SH-SY5Y (cell line): ENCODE results near the gene DNA2.

Source experiments
- GATA2 ChIP-seq: IDR thresholded peaks from 2 replicates; pipeline ENCODE4 v1.6.1; 2011; ENCODE audit warnings: mild to moderate bottlenecking, low read depth, low read length
- GATA3 ChIP-seq: IDR thresholded peaks from 2 replicates; pipeline ENCODE4 v1.6.1; 2011; ENCODE audit warnings: low read depth, mild to moderate bottlenecking, low read length, moderate library complexity

DNA sequence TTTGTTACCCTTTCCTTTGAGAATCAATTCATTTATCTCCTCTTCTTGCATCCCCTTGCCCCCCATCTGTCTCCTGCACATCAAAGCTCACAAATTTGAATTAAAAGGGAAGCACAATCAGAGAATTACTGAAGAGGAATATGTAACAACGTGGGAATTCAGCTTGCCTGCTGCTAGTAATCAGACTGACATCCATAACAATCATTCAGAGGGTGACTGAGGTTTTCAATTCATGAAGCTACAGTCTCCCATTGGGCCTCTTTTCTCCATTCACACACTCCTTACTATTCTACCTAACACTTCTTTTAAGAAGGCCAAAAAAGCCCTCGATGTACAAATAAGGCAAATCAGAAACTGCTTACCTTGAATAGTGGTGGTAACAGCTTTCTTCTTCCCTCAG, 24.3 kb upstream of the DNA2 start:
- no peak for TF ChIP-seq GATA2
- TF ChIP-seq GATA3, result no peak
